ENCODE results near the gene DGKI.

DNA sequence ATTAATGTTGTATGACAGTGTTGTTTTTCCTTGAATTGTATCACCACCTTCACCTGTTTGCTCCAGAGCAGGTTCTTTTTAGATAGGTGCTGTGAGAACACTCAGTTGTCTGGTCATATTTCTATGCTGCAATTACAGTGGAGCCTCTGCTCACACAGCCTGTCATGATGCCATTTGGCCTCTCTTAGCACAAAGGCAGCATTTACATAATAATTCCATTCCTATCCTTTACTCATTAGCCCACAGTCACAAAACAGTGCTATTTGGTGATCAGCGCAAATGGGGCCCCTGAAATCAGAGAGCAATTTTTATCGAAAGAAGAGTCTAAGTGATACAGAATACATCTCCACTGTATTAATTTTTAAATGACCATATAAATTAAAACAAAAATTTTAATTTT, 13.8 kb upstream of the DGKI start:
- TF ChIP-seq YY1 (IDR thresholded peaks at IDR 0.05; ENCODE audit: insufficient read depth, insufficient read length), result no peak
- TF ChIP-seq SUZ12 (IDR thresholded peaks at IDR 0.05; ENCODE audit: extremely low read depth, insufficient read depth, insufficient read length), result no peak
- no peak for TF ChIP-seq ZNF274 (IDR thresholded peaks at IDR 0.05; ENCODE audit: low read depth, low read length)

All from NT2/D1 (cell line).